Right cardiac atrium (tissue), 5 donors: Measurements from ENCODE around the gene PCDH15. TPM values are rescaled to one million over a fixed set of nuclear protein-coding genes. Genes with fewer than 3 reads are reported as not detected.
A peak's percentile ranks its signal among the peaks of the same experiment; 100 is the strongest.

Source experiments
- ATAC-seq, 2 donors: fragments of 200-7000 bp; cut with Tn5 transposase; one replicate each; pipeline versions ENCODE4 v1.8.0 to v1.9.1; 2020; ENCODE audit warnings: moderate library complexity in 2 of 2, mild to moderate bottlenecking in 1 of 2
- DNase-seq, 3 donors: peaks; one replicate each; pipeline ENCODE4 v3.0.0-alpha.2; 2020
- H3K27ac ChIP-seq: one replicate; pipeline ENCODE4 v1.5.1; 2013; ENCODE audit warnings: mild to moderate bottlenecking, low read length, control low read depth, moderate library complexity
- H3K27me3 ChIP-seq: one replicate; pipeline ENCODE4 v1.6.1; 2013; ENCODE audit not compliant: control insufficient read depth, insufficient read depth
- H3K4me1 ChIP-seq: one replicate; pipeline ENCODE4 v1.6.1; 2013; ENCODE audit warnings: low read length; ENCODE audit not compliant: control insufficient read depth, insufficient read depth
- H3K4me3 ChIP-seq: one replicate; pipeline ENCODE4 v1.5.1; 2013; ENCODE audit warnings: low read length, control low read depth
- H3K9me3 ChIP-seq: one replicate; pipeline ENCODE4 v1.6.1; 2013; ENCODE audit warnings: low read length; ENCODE audit not compliant: control insufficient read depth
- WGBS: extraction: QIAGEN DNeasy Blood & Tissue Kit; methylation state at CpG from one replicate; pipeline ENCODE4 v1.1.7; 2013; 5-methylcytosine and 5-hydroxymethylcytosine counted together
- intact Hi-C, 4 donors: fragments of 100-400 bp; cut with DNase I; formaldehyde crosslinking; loops; one replicate each; pipeline versions ENCODE4 v1.11.0 to v1.14.0; 2022 to 2023
- polyA plus RNA-seq: library from polyadenylated mRNA; stranded (reverse); fragments of 200-250 nt; gene quantifications from one replicate; pipeline ENCODE4 v1.2.3, GENCODE V29; 2013
- total RNA-seq, 4 donors: library from RNA; stranded (reverse); fragmentation: NEBNext Ultra II Directional; extraction: Animal tissue kit (Norgen Biotek cat#: 25700); gene quantifications; one replicate each; pipeline ENCODE4 v1.2.1, GENCODE V29; 2021
- donor health status: healthy with polysubstance abuse.
- donor health status: DM: no; HTN: yes; CAD: no.
- donor health status: DM: no; HTN: no; CAD: no.
- donor health status: DM: no; HTN: yes; CAD: no; lungs with severe emphysema.
- donor health status: DM: yes; HTN: yes; CAD: no.

The PCDH15 gene
- total and polyA plus RNA-seq, 5 donors: 1.2 to 3.1 (median 2.7) TPM

DNA sequence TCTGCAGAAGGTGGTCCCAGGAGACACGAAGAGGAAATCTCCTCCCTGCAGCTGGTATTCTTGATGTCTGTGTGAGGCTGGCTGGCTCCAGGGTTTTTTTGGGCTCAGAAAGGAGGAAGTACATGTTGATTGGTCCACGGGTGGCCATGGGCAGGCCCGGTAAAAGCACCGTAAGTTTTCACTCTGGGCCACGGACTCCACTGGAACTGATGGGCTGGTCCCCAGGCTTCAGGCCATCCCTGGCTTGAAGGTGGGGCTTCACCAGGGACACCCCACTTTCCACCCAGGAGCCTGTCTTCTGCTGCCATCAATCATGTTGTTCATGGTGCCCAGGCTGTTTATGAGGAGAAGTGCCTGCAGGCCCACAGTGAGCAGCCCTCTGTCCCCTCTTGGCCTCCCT lies 736.8 kb downstream of the PCDH15 start:
- Histone ChIP-seq H3K4me1 (no peaks in the 10 kb centered on the region), H3K9me3 (no peaks in the 10 kb centered on the region), H3K4me3 (no peak overlapping the region), H3K27ac (no peak overlapping the region), H3K27me3 (no peaks in the 10 kb centered on the region)
- WGBS: 83% methylated on average over 5 of the region's 5 CpGs
- peak in 1 of 3 donors; percentile 40 for DNase-seq
- intact Hi-C loops: no loop called here
- no peak for ATAC-seq

- H3K27ac ChIP-seq: no peak overlapping the region
- intact Hi-C loops: no loop called here
- ATAC-seq (peak in 1 of 2 donors; percentile 64), DNase-seq (peak in 1 of 3 donors; percentile 57)
- no peaks in the 10 kb centered on the region for H3K9me3 ChIP-seq
- no peaks in the 10 kb centered on the region for H3K27me3 ChIP-seq
- 88% methylated on average over 14 of the region's 14 CpGs for WGBS
- no peak overlapping the region for H3K4me3 ChIP-seq
- no peaks in the 10 kb centered on the region for H3K4me1 ChIP-seq
Observed at GRCh38 chr10:54063514-54063913, 737.5 kb downstream of the PCDH15 start.

DNA sequence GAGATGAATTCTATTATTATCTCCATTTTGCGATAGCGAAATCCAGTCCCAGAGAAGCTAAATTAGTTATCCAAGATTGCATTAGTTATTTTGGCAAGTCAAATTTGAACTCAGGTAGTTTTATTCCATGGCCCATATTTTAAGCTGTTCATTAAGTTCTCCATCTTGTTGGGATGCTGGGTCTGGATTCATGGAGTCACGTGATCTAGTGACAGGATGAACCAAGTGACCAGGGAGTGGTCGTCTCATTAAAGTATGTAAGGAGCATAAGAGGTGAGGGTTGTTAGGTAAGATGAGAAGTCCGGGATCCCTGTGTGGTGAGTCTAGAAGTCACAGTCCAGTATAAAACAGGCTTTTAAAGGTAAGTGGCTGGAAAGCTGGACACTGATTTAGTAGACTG lies 740.5 kb downstream of the PCDH15 start:
- intact Hi-C loops: no loop called here
- ATAC-seq (no peak), DNase-seq (no peak)
- 89% methylated on average over 5 of the region's 5 CpGs for WGBS
- Histone ChIP-seq H3K4me3 (no peak overlapping the region), H3K27me3 (no peaks in the 10 kb centered on the region), H3K4me1 (no peaks in the 10 kb centered on the region), H3K9me3 (no peaks in the 10 kb centered on the region), H3K27ac (no peak overlapping the region)

DNA sequence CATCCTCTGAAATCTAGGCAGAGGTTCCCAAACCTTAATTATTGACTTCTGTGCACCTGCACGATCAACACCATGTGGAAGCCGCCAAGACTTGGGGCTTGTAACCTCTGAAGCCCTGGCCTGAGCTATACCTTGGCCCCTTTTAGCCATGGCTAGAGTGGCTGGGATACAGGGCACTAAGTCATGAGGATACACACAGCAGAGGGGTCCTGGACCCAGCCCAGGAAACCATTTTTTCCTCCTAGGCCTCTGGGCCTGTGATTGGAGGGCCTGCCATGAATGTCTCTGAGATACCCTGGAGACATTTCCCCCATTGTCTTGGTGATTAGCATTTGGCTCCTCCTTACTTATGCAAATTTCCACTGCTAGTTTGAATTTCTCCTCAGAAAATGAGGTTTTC lies 743.7 kb downstream of the PCDH15 start:
- no peak overlapping the region for H3K27ac ChIP-seq
- ATAC-seq (no peak), DNase-seq (no peak)
- intact Hi-C loops: no loop called here
- 85% methylated on average over 2 of the region's 2 CpGs for WGBS
- no peak overlapping the region for H3K4me3 ChIP-seq
- H3K27me3 ChIP-seq: no peaks in the 10 kb centered on the region
- no peaks in the 10 kb centered on the region for H3K4me1 ChIP-seq
- H3K9me3 ChIP-seq: no peaks in the 10 kb centered on the region

GRCh38 chr10:54026340-54026739 lies 774.7 kb downstream of the PCDH15 start:
- no peak for DNase-seq
- no peaks in the 10 kb centered on the region for H3K9me3 ChIP-seq
- H3K4me3 ChIP-seq: no peak overlapping the region
- no peak for ATAC-seq
- intact Hi-C loops: no loop called here
- no peaks in the 10 kb centered on the region for H3K27me3 ChIP-seq
- no peaks in the 10 kb centered on the region for H3K4me1 ChIP-seq
- 87% methylated on average over 5 of the region's 5 CpGs for WGBS
- no peak overlapping the region for H3K27ac ChIP-seq

DNA sequence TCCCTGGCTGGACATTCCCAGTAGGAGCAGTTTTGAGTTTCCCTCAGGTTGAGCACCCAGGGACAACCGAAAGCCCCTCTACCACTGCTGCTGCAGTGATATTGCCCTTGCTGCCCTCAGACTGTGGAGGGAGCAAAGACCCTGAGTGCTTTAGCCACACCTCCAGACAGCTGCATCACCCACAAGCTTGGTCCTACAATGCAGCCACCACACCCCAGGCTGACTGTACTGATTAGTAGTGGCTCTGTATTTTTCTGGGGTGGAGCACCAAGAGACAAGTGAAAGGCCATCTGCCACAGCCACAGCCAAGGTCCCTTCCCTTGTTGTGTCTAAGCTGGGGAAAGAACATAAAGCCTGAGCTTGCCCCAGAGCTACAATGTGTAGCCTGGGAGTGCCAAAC lies 789.9 kb downstream of the PCDH15 start:
- no peak overlapping the region for H3K4me3 ChIP-seq
- H3K27ac ChIP-seq: no peak overlapping the region
- H3K4me1 ChIP-seq: no peaks in the 10 kb centered on the region
- intact Hi-C loops: no loop called here
- H3K27me3 ChIP-seq: no peaks in the 10 kb centered on the region
- ATAC-seq (no peak), DNase-seq (no peak)
- no peaks in the 10 kb centered on the region for H3K9me3 ChIP-seq
- 95% methylated on average over 1 of the region's 1 CpG for WGBS

- Histone ChIP-seq H3K27ac (no peak overlapping the region), H3K4me1 (no peaks in the 10 kb centered on the region), H3K4me3 (no peak overlapping the region), H3K9me3 (no peaks in the 10 kb centered on the region), H3K27me3 (no peaks in the 10 kb centered on the region)
- ATAC-seq (no peak), DNase-seq (no peak)
- intact Hi-C loops: no loop called here
- 78% methylated on average over 5 of the region's 5 CpGs for WGBS
Observed at GRCh38 chr10:54010337-54010933, 790.6 kb downstream of the PCDH15 start.

- ATAC-seq (peak in 1 of 2 donors; percentile 24), DNase-seq (no peak)
- H3K4me3 ChIP-seq: no peak overlapping the region
Observed at GRCh38 chr10:54009672-54010071, 791.4 kb downstream of the PCDH15 start.

GRCh38 chr10:54002077-54002476 lies 799.0 kb downstream of the PCDH15 start:
- H3K27ac ChIP-seq: no peak overlapping the region
- H3K9me3 ChIP-seq: no peaks in the 10 kb centered on the region
- intact Hi-C loops: no loop called here
- H3K4me1 ChIP-seq: no peaks in the 10 kb centered on the region
- no peaks in the 10 kb centered on the region for H3K27me3 ChIP-seq
- WGBS: 96% methylated on average over 1 of the region's 1 CpG
- no peak for DNase-seq
- ATAC-seq: no peak
- H3K4me3 ChIP-seq: no peak overlapping the region

More at GRCh38 chr10:54009672-54010071, 791.4 kb downstream of the PCDH15 start:
- Histone ChIP-seq H3K27me3 (no peaks in the 10 kb centered on the region), H3K4me1 (no peaks in the 10 kb centered on the region), H3K9me3 (no peaks in the 10 kb centered on the region), H3K27ac (no peak overlapping the region)
- intact Hi-C loops: no loop called here
- WGBS: 60% methylated on average over 3 of the region's 3 CpGs

GRCh38 chr10:53997953-53998352 lies 803.1 kb downstream of the PCDH15 start:
- H3K9me3 ChIP-seq: no peaks in the 10 kb centered on the region
- H3K27me3 ChIP-seq: no peaks in the 10 kb centered on the region
- 50% methylated on average over 2 of the region's 2 CpGs for WGBS
- ATAC-seq: no peak
- H3K4me1 ChIP-seq: no peaks in the 10 kb centered on the region
- no peak overlapping the region for H3K27ac ChIP-seq
- DNase-seq: no peak
- intact Hi-C loops: no loop called here
- H3K4me3 ChIP-seq: no peak overlapping the region

DNA sequence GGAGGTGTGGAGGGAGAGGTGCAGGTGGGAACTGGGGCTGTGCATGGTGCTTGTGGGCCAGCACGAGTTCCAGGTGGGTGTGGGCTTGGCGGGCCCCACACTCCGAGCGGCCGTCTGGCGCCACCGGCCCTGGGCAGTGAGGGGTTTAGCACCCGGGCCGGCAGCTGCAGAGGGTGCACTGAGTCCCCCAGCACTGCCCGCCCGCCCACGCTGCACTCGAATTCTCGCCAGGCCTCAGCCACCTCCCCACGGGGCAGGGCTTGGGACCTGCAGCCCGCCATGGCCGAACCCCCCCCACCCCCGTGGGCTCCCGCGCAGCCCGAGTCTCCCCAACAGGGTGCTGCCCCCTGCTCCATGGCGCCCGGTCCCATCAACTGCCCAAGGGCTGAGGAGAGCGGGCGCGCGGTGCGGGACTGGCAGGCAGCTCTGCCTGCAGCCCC lies 810.2 kb downstream of the PCDH15 start:
- no peaks in the 10 kb centered on the region for H3K9me3 ChIP-seq

GRCh38 chr10:53983431-53983830 lies 817.6 kb downstream of the PCDH15 start:
- no peaks in the 10 kb centered on the region for H3K4me1 ChIP-seq
- intact Hi-C loops: no loop called here
- 73% methylated on average over 3 of the region's 3 CpGs for WGBS
- ATAC-seq (no peak), DNase-seq (no peak)
- H3K27ac ChIP-seq: no peak overlapping the region
- H3K9me3 ChIP-seq: no peaks in the 10 kb centered on the region
- no peak overlapping the region for H3K4me3 ChIP-seq
- H3K27me3 ChIP-seq: no peaks in the 10 kb centered on the region

More for the DNA sequence above, 810.2 kb downstream of the PCDH15 start:
- H3K4me1 ChIP-seq: no peaks in the 10 kb centered on the region
- peak in 1 of 3 donors; percentile 51 for DNase-seq
- H3K27ac ChIP-seq: no peak overlapping the region
- intact Hi-C loops: no loop called here
- no peak for ATAC-seq
- WGBS: 95% methylated on average over 28 of the region's 28 CpGs
- no peaks in the 10 kb centered on the region for H3K27me3 ChIP-seq
- H3K4me3 ChIP-seq: no peak overlapping the region
